ENCODE data around the gene ANKRD63.

The ANKRD63 gene

DNA sequence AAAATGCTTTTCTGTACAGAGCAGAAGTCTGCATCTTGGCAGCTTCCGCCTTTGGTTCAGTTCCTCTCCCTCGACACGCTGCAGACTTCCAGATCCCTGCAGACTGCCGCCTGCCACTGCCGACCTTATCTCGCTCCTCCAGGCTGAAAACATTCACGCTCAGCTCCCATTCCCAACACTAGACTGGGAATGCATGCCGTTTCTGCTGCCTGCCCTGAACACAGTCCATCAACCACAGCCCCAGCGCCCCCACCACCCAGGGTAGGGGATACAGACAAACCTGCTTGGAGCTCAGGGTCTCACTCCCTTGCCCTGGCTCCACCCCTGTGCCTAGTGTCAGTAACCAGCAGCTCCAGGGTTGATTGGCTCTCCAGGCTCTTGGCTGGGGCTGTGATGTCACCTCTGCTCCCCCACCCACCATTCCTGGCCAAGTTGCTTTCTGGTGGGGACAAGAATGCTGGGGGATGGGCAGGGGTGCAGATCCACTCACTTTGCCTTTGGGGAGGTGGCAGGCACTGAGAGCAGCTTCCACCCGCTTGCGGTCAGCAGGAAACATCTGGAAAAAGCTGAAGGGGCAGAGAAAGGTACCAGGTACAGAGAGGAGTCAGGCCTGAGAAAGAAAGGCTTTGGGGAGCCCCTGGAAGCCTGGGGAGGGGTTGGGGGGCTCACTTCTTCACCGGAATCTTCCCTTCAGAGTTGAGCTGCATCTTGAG lies 18.8 kb upstream of the ANKRD63 start:
- H2BK120ac ChIP-seq (ENCODE audit: low read depth, low read length), result no peak overlapping the region
- DNase-seq, result peak; percentile 85
- no peak overlapping the region for H3K23ac ChIP-seq (ENCODE audit: low read length)
- no peaks in the 10 kb centered on the region for H3K79me1 ChIP-seq (ENCODE audit: low read length)
- H3K56ac ChIP-seq (ENCODE audit: low read length), result peak overlapping the region; percentile 61
- H3K4me2 ChIP-seq (ENCODE audit: low read length), result no peak overlapping the region
- no peak overlapping the region for H3K27ac ChIP-seq (ENCODE audit: low read depth, low read length)
- no peak overlapping the region for H4K5ac ChIP-seq (ENCODE audit: low read length)
- no peak overlapping the region for H3K4me3 ChIP-seq (ENCODE audit: low read length)
- H2AK5ac ChIP-seq (ENCODE audit: low read length), result no peak overlapping the region
- H3K79me2 ChIP-seq (ENCODE audit: control insufficient read depth, insufficient read depth, low read length), result no peaks in the 10 kb centered on the region
- WGBS (ENCODE audit: extremely low coverage, insufficient coverage, low lambda C conversion rate), result no CpG with 5 or more reads among the region's 12 CpGs
- no peak overlapping the region for H3K18ac ChIP-seq (ENCODE audit: low read length)
- H3K9ac ChIP-seq (ENCODE audit: low read length), result peak overlapping the region; percentile 35
- no peaks in the 10 kb centered on the region for H3K27me3 ChIP-seq (ENCODE audit: insufficient read depth, low read length, poor library complexity)
- no peak overlapping the region for H3K4ac ChIP-seq (ENCODE audit: low read depth, low read length)
- H2BK5ac ChIP-seq (ENCODE audit: low read length), result no peak overlapping the region
- H2BK15ac ChIP-seq (replicated peaks; ENCODE audit: low read depth), result no peak overlapping the region
- H4K8ac ChIP-seq (ENCODE audit: low read depth, low read length), result no peak overlapping the region
- H3K4me1 ChIP-seq (ENCODE audit: control insufficient read depth, low read depth, low read length), result peaks cover 8% of the 10 kb centered on the region
- no peaks in the 10 kb centered on the region for H3K36me3 ChIP-seq (ENCODE audit: control insufficient read depth, insufficient read depth, low read length)

DNA sequence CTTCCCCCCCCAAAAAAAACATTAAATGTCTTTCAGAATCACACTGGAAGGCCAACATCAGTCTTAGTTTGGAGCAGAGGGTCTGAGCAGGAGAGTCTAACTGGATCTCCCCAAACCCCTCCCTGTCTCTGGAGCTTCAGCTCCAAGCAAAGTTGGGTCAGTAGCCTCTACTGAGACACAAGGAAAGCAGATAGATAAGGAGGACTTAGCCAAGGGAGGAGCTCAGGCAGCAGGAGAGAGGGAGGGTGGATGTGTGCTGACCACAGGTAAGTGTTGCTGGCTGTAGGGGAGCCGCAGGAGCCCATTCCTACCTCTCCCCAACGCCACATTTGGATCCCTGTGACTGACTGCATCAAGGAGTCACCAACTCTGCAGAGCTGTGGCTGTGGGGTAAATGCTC lies 17.9 kb upstream of the ANKRD63 start:
- no peak overlapping the region for H3K9ac ChIP-seq (ENCODE audit: low read length)
- H2AK5ac ChIP-seq (ENCODE audit: low read length), result no peak overlapping the region
- H2BK120ac ChIP-seq (ENCODE audit: low read depth, low read length), result no peak overlapping the region
- H3K27me3 ChIP-seq (ENCODE audit: insufficient read depth, low read length, poor library complexity), result no peaks in the 10 kb centered on the region
- H3K79me2 ChIP-seq (ENCODE audit: control insufficient read depth, insufficient read depth, low read length), result no peaks in the 10 kb centered on the region
- no peak overlapping the region for H3K4me2 ChIP-seq (ENCODE audit: low read length)
- H3K79me1 ChIP-seq (ENCODE audit: low read length), result no peaks in the 10 kb centered on the region
- no peaks in the 10 kb centered on the region for H3K36me3 ChIP-seq (ENCODE audit: control insufficient read depth, insufficient read depth, low read length)
- no peak overlapping the region for H4K8ac ChIP-seq (ENCODE audit: low read depth, low read length)
- H3K4me3 ChIP-seq (ENCODE audit: low read length), result no peak overlapping the region
- H3K4me1 ChIP-seq (ENCODE audit: control insufficient read depth, low read depth, low read length), result peaks cover 10% of the 10 kb centered on the region
- H3K27ac ChIP-seq (ENCODE audit: low read depth, low read length), result no peak overlapping the region
- no peak overlapping the region for H3K4ac ChIP-seq (ENCODE audit: low read depth, low read length)
- H2BK5ac ChIP-seq (ENCODE audit: low read length), result no peak overlapping the region
- no peak overlapping the region for H3K56ac ChIP-seq (ENCODE audit: low read length)
- peak; percentile 10 for DNase-seq
- H4K5ac ChIP-seq (ENCODE audit: low read length), result no peak overlapping the region
- no peak overlapping the region for H3K23ac ChIP-seq (ENCODE audit: low read length)
- no peak overlapping the region for H2BK15ac ChIP-seq (replicated peaks; ENCODE audit: low read depth)
- no peak overlapping the region for H3K18ac ChIP-seq (ENCODE audit: low read length)
- no CpG with 5 or more reads among the region's 2 CpGs for WGBS (ENCODE audit: extremely low coverage, insufficient coverage, low lambda C conversion rate)

DNA sequence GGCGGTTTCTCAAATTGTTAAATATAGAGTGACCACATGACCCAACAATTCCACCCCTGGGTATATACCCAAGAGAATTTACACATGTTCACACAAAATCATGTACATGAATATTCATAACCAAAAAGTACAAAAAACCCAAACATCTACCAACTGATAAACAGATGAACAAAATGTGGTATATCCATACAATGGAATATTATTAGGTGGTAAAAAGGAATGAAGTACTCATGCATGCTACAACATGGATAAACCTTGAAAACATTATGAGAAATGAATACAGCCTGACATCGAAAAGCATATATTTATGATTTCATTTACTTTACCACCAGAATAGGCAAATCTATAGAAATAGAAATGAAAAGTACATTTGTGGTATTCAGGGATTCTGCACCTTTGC lies 17.5 kb upstream of the ANKRD63 start:
- H2BK5ac ChIP-seq (ENCODE audit: low read length), result no peak overlapping the region
- no peak overlapping the region for H4K5ac ChIP-seq (ENCODE audit: low read length)
- H3K4me2 ChIP-seq (ENCODE audit: low read length), result no peak overlapping the region
- H3K9ac ChIP-seq (ENCODE audit: low read length), result no peak overlapping the region
- no peak overlapping the region for H2AK5ac ChIP-seq (ENCODE audit: low read length)
- H3K27ac ChIP-seq (ENCODE audit: low read depth, low read length), result no peak overlapping the region
- no peak overlapping the region for H3K23ac ChIP-seq (ENCODE audit: low read length)
- H3K79me1 ChIP-seq (ENCODE audit: low read length), result no peaks in the 10 kb centered on the region
- H3K4me1 ChIP-seq (ENCODE audit: control insufficient read depth, low read depth, low read length), result peaks cover 10% of the 10 kb centered on the region
- no peak overlapping the region for H2BK120ac ChIP-seq (ENCODE audit: low read depth, low read length)
- H3K36me3 ChIP-seq (ENCODE audit: control insufficient read depth, insufficient read depth, low read length), result no peaks in the 10 kb centered on the region
- no peaks in the 10 kb centered on the region for H3K27me3 ChIP-seq (ENCODE audit: insufficient read depth, low read length, poor library complexity)
- H3K4ac ChIP-seq (ENCODE audit: low read depth, low read length), result no peak overlapping the region
- no peak overlapping the region for H3K56ac ChIP-seq (ENCODE audit: low read length)
- no peaks in the 10 kb centered on the region for H3K79me2 ChIP-seq (ENCODE audit: control insufficient read depth, insufficient read depth, low read length)
- no peak overlapping the region for H3K18ac ChIP-seq (ENCODE audit: low read length)
- H2BK15ac ChIP-seq (replicated peaks; ENCODE audit: low read depth), result no peak overlapping the region
- H4K8ac ChIP-seq (ENCODE audit: low read depth, low read length), result no peak overlapping the region
- no peak overlapping the region for H3K4me3 ChIP-seq (ENCODE audit: low read length)
- whole genome bisulfite sequencing (ENCODE audit: extremely low coverage, insufficient coverage, low lambda C conversion rate), result no CpG with 5 or more reads among the region's 2 CpGs
- no peak for DNase-seq

DNA sequence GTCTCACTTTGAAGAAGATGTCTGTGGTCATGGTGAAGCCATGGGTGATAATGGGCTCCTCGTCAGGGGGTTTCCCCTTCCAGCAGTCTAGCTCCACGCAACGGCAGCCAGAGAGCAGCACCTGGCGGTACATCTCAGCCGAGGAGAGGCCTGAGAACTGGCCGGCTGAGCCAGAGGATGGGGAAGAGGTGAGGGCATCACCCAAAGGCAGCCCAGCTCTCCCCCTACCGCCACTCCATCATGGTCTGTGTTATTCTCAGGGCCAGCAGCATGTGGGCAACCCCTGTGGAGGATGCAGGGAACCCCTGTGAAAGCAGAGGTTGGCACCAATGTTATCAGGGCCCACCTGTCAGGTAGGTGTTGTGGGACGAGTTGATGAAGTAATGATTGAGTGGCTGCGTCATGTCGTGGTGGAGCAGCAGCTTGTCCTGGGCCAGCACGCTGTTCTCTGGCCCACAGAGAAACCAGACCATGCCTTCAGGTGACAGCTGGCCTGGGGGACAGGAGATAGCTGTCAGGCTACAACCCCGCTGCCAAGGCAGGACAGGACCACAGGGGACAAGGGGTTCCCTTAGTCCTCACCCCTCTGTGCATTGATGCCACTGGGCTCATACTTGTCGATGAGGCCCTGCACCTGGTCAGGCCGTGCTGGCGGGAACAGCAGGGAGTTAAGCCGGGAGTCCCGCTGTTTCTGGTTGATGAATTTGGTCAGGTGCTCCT lies 15.5 kb upstream of the ANKRD63 start:
- WGBS (ENCODE audit: extremely low coverage, insufficient coverage, low lambda C conversion rate), result no CpG with 5 or more reads among the region's 17 CpGs

DNA sequence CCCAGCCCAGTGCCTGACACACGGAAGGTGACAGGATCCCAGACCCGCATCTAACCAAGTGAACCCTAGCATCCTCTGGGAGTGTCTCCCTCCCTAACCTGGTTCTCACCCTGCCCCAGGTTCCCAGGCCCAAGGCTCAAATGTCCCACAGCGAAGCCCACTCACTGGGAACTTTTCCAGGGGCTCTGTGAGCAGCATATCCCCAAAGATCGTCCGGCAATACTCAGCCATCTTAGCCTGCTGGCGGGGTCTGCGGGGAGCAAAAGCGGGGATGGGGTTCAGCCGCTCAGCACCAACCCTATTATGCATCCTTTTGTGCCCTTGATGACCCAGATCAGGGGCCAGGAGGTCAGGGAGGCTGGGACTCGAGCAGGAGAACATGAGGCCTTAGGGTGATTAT lies 14.5 kb upstream of the ANKRD63 start:
- H3K27me3 ChIP-seq (ENCODE audit: insufficient read depth, low read length, poor library complexity), result no peaks in the 10 kb centered on the region

More for the DNA sequence above, 15.5 kb upstream of the ANKRD63 start:
- no peak for DNase-seq
- H3K4me1 ChIP-seq (ENCODE audit: control insufficient read depth, low read depth, low read length), result peaks cover 10% of the 10 kb centered on the region
- H4K5ac ChIP-seq (ENCODE audit: low read length), result no peak overlapping the region
- H3K18ac ChIP-seq (ENCODE audit: low read length), result no peak overlapping the region
- no peak overlapping the region for H2AK5ac ChIP-seq (ENCODE audit: low read length)
- no peaks in the 10 kb centered on the region for H3K36me3 ChIP-seq (ENCODE audit: control insufficient read depth, insufficient read depth, low read length)
- H3K27me3 ChIP-seq (ENCODE audit: insufficient read depth, low read length, poor library complexity), result no peaks in the 10 kb centered on the region
- no peaks in the 10 kb centered on the region for H3K79me1 ChIP-seq (ENCODE audit: low read length)
- H2BK5ac ChIP-seq (ENCODE audit: low read length), result no peak overlapping the region
- H3K27ac ChIP-seq (ENCODE audit: low read depth, low read length), result no peak overlapping the region
- H4K8ac ChIP-seq (ENCODE audit: low read depth, low read length), result no peak overlapping the region
- no peak overlapping the region for H3K23ac ChIP-seq (ENCODE audit: low read length)
- no peak overlapping the region for H3K4me2 ChIP-seq (ENCODE audit: low read length)
- no peak overlapping the region for H3K56ac ChIP-seq (ENCODE audit: low read length)
- H3K4me3 ChIP-seq (ENCODE audit: low read length), result no peak overlapping the region
- no peaks in the 10 kb centered on the region for H3K79me2 ChIP-seq (ENCODE audit: control insufficient read depth, insufficient read depth, low read length)
- H2BK120ac ChIP-seq (ENCODE audit: low read depth, low read length), result no peak overlapping the region
- no peak overlapping the region for H3K4ac ChIP-seq (ENCODE audit: low read depth, low read length)
- no peak overlapping the region for H3K9ac ChIP-seq (ENCODE audit: low read length)
- H2BK15ac ChIP-seq (replicated peaks; ENCODE audit: low read depth), result no peak overlapping the region

More for the DNA sequence above, 14.5 kb upstream of the ANKRD63 start:
- Histone ChIP-seq H3K18ac (ENCODE audit: low read length) (no peak overlapping the region), H3K4me3 (ENCODE audit: low read length) (no peak overlapping the region), H3K23ac (ENCODE audit: low read length) (no peak overlapping the region), H4K5ac (ENCODE audit: low read length) (no peak overlapping the region), H3K4me2 (ENCODE audit: low read length) (no peak overlapping the region), H2BK120ac (ENCODE audit: low read depth, low read length) (no peak overlapping the region), H4K8ac (ENCODE audit: low read depth, low read length) (no peak overlapping the region), H3K79me1 (ENCODE audit: low read length) (no peaks in the 10 kb centered on the region), H2BK5ac (ENCODE audit: low read length) (no peak overlapping the region), H3K27ac (ENCODE audit: low read depth, low read length) (no peak overlapping the region), H3K9ac (ENCODE audit: low read length) (no peak overlapping the region), H3K4me1 (ENCODE audit: control insufficient read depth, low read depth, low read length) (peaks cover 10% of the 10 kb centered on the region), H3K56ac (ENCODE audit: low read length) (no peak overlapping the region), H3K4ac (ENCODE audit: low read depth, low read length) (no peak overlapping the region), H3K36me3 (ENCODE audit: control insufficient read depth, insufficient read depth, low read length) (no peaks in the 10 kb centered on the region), H2BK15ac (replicated peaks; ENCODE audit: low read depth) (no peak overlapping the region), H3K79me2 (ENCODE audit: control insufficient read depth, insufficient read depth, low read length) (no peaks in the 10 kb centered on the region), H2AK5ac (ENCODE audit: low read length) (no peak overlapping the region)
- WGBS (ENCODE audit: extremely low coverage, insufficient coverage, low lambda C conversion rate), result no CpG with 5 or more reads among the region's 10 CpGs
- no peak for DNase-seq
